T-helper 2 cell treated with Interferon-gamma antibody and Interleukin-4, amounts not matched to agents 5 μg/mL and 100 μg/mL, for 36 hours (primary cell): ENCODE results near the gene ZNF728.
"Not testable (repeated sequence)": the region's sequence is repeated elsewhere in the genome, so short reads cannot be mapped to it uniquely, and the experiment has no call there.

Experiments
- DNase-seq: peaks from one replicate; pipeline ENCODE4 v3.0.0; 2021; ENCODE audit warnings: low spot score
- H3K27ac Mint-ChIP-seq: one replicate; pipeline ENCODE4 v1.8.0; 2021; ENCODE audit warnings: mild to moderate bottlenecking, mixed read lengths
- H3K27me3 Mint-ChIP-seq: one replicate; pipeline ENCODE4 v1.8.0; 2021; ENCODE audit warnings: low read depth, mixed read lengths
- H3K36me3 Mint-ChIP-seq: one replicate; pipeline ENCODE4 v1.8.0; 2021; ENCODE audit warnings: low read depth, mixed read lengths
- H3K4me1 Mint-ChIP-seq: one replicate; pipeline ENCODE4 v1.8.0; 2021; ENCODE audit warnings: low read depth, mixed read lengths
- H3K4me3 Mint-ChIP-seq: one replicate; pipeline ENCODE4 v1.8.0; 2022; ENCODE audit warnings: mild to moderate bottlenecking, moderate library complexity, mixed read lengths
- H3K9me3 Mint-ChIP-seq: one replicate; pipeline ENCODE4 v1.8.0; 2021; ENCODE audit warnings: mixed read lengths

ZNF728 gene

DNA sequence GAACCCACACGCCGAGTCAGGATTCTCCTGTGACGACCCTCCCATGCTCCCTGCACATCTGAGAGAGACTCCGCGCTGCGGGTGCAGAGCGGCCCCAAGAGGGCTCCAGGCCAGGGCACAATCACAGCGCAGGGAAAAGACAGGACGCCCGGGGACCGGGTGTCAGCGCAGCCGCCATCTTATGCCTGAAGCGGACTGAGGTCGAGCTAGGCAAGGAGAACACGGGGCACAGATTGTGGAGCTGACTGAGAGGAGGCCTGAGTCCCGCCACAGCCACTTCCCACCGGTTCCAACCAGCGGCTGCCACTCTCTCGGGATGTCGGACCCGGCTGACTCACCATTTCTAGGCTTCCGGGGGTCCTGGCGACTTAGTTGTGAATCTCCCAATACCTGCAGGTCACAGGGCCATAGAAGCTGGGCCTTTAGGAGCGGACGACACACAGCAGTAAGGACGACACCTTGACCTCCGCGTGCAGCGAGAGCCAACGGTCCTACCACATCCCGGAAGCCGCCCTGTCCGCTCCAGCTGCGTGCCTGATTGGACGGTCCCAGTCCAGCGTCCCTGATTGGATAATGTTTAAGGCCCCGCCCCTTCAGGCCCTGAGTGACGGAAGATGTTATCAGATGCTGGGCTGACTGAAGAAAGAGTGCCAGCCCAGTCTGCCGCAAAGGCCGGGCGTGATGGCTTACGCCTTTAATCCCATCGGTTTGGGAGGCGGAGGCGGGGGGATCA lies at the start of gene ZNF728:
TSS of gene ZNF728 (minus strand) at position 487 of the 733 bp plus-strand sequence. CDS start at position 341, 146 bp downstream.
- no peak within 1 kb of the TSS for H3K4me3 Mint-ChIP-seq
- no peaks in the 10 kb centered on the region for H3K4me1 Mint-ChIP-seq
- peaks cover 47% of the 10 kb centered on the region for H3K9me3 Mint-ChIP-seq
- no peak for DNase-seq
- H3K36me3 Mint-ChIP-seq = no peaks in the 10 kb centered on the region
- no peak within 1 kb of the TSS for H3K27ac Mint-ChIP-seq
- no peaks in the 10 kb centered on the region for H3K27me3 Mint-ChIP-seq

DNA sequence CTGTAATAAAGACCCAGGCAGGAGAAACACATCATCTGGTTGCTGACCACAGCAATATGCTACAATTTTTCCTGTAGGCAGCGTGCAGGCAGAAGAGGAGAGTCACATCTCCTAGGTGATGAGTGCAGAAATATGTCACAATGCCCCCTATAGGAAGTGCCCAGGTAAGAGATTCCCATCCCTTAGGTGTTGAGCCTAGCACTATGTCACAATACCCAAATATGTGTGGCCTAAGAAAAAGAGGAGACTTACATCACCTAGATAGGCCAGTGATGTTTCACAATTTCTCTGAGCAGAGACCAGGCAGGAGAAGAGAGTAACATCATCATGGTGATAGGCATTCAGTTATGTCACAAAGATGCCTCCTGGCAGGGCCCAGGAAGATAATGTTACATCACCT lies 49.4 kb upstream of the ZNF728 start:
- H3K36me3 Mint-ChIP-seq = peaks cover 2% of the 10 kb centered on the region

DNA sequence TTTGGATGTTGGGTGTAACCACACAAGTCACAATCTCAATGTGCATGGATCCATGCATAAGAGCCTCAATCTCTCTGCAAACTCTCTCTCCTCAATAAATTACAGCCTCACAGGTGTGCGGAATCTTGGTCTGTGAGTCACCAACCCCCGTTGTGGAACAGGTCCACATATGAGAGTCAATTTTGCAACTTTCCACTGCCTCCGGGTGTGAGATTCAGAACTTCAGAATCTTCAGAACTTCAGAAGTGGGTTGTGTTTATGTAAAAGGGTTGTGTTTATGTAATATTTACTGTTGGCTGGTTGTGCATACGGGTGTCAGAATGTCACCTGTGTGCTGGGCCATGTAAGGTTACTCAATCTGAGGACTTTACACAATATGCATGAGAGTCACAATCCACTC lies 46.3 kb upstream of the ZNF728 start:
- H3K27me3 Mint-ChIP-seq = no peaks in the 10 kb centered on the region
- H3K4me1 Mint-ChIP-seq = no peaks in the 10 kb centered on the region
- H3K36me3 Mint-ChIP-seq = no peaks in the 10 kb centered on the region
- H3K27ac Mint-ChIP-seq = no peak overlapping the region
- H3K4me3 Mint-ChIP-seq = no peak overlapping the region
- DNase-seq = no peak
- H3K9me3 Mint-ChIP-seq = peaks cover 76% of the 10 kb centered on the region

More for the DNA sequence above, 49.4 kb upstream of the ZNF728 start:
- Mint-ChIP-seq H3K27me3 (no peaks in the 10 kb centered on the region), H3K4me1 (no peaks in the 10 kb centered on the region), H3K4me3 (no peak overlapping the region), H3K27ac (no peak overlapping the region), H3K9me3 (peaks cover 70% of the 10 kb centered on the region)
- no peak for DNase-seq

DNA sequence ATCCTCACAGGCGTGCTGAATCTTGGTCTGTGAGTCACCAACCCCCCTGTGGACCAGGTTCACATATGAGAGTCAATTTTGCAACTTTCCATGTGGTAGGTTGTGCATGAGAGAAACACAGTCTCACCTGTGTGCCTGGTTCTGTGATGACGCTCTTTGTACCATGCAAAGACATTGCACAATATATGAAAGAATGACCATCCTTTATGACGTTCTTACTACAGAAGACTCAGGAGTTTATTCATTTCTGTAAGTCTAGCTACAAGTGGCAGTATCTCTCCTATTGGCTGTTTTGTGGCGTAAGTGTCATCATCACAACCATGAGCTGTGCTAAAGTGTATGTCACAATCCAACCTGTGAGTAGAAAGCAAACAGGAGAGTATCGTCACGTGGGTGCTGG lies 43.8 kb upstream of the ZNF728 start:
- H3K4me1 Mint-ChIP-seq = no peaks in the 10 kb centered on the region
- no peak overlapping the region for H3K4me3 Mint-ChIP-seq
- no peak for DNase-seq
- H3K36me3 Mint-ChIP-seq = no peaks in the 10 kb centered on the region
- peaks cover 72% of the 10 kb centered on the region for H3K9me3 Mint-ChIP-seq
- no peak overlapping the region for H3K27ac Mint-ChIP-seq
- H3K27me3 Mint-ChIP-seq = no peaks in the 10 kb centered on the region

DNA sequence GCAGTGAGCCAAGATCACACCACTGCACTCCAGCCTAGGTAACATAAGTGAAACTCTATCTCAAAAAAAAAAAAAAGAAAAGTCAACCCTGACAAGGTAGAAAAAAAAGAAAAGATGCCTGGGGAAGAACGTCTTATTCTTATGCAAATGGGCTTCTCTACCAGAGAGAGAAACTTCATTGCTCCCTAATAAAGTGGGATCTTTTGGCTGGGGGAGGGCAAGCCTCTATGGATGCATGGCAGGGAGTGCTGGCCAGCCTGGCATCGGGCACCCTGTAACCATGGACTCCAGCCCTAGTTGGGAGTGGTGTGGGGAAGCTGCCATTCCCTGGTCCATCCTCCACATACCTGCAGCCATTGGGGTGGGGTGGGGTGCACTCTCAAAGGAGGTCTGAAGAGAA lies 30.7 kb upstream of the ZNF728 start:
- H3K4me1 Mint-ChIP-seq = no peaks in the 10 kb centered on the region
- peaks cover 2% of the 10 kb centered on the region for H3K36me3 Mint-ChIP-seq
- DNase-seq = no peak
- H3K9me3 Mint-ChIP-seq = peaks cover 35% of the 10 kb centered on the region
- H3K4me3 Mint-ChIP-seq = no peak overlapping the region
- H3K27ac Mint-ChIP-seq = no peak overlapping the region
- H3K27me3 Mint-ChIP-seq = no peaks in the 10 kb centered on the region

DNA sequence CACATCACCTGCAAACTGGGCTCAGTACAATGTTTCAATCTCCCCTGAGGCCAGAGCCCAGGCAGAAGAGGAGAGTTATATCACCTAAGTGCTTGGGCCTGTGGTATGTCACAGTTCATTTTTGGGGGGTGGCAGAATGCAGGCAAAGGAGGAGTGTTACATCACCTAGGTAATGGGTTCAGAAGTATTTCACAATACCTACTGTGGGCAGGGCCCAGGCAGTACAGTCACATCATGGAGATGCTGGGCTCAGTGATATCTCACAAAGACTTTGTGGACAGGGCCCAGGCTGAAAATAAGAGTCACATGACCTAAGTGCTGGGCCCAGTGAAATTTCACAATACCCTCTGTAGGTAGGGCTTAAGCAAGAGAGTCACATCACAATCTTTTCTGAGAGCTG lies 12.7 kb upstream of the ZNF728 start:
- Mint-ChIP-seq H3K9me3 (peaks cover 79% of the 10 kb centered on the region), H3K36me3 (no peaks in the 10 kb centered on the region), H3K4me1 (no peaks in the 10 kb centered on the region), H3K4me3 (no peak overlapping the region), H3K27me3 (no peaks in the 10 kb centered on the region), H3K27ac (no peak overlapping the region)
- DNase-seq = no peak

DNA sequence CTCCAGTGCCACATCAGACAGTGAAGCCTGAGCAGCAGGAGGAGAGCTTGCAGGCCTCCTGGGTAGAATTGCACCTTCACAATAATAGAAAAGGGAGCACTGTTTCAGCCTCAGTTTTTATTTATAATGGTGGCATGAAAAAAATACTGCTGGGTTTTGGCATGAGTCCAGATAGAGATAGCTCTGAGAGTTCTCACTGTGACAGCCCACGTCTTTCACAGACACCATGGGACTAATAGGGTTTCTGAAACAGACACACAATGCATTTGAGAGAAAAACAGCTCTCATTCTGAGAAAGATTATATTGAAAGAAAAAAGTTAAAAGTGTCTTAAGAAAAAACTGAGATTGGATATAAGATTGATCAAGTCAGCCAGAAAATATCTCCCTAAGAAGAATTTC lies 8.0 kb downstream of the ZNF728 start:
- not testable (repeated sequence) for H3K27ac Mint-ChIP-seq, H3K27me3 Mint-ChIP-seq, DNase-seq, H3K4me1 Mint-ChIP-seq, H3K36me3 Mint-ChIP-seq, H3K4me3 Mint-ChIP-seq
- H3K9me3 Mint-ChIP-seq = peaks cover 70% of the 10 kb centered on the region

DNA sequence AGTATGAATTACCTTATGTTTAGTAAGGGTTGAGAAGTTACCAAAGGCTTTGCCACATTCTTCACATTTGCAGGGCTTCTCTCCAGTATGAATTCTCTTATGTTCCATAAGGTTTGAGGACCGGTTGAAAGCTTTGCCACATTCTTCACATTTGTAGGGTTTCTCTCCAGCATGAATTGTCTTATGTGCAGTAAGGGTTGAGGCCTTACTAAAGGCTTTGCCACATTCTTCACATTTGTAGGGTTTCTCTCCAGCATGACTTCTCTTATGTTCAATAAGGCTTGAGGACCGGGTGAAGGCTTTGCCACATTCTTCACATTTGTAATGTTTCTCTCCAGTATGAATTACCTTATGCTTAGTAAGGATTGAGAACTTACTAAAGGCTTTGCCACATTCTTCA lies 26.7 kb downstream of the ZNF728 start:
- no peak for DNase-seq
- Mint-ChIP-seq H3K27me3 (no peaks in the 10 kb centered on the region), H3K36me3 (peaks cover 3% of the 10 kb centered on the region), H3K4me3 (no peak overlapping the region), H3K27ac (no peak overlapping the region), H3K4me1 (no peaks in the 10 kb centered on the region), H3K9me3 (peaks cover 59% of the 10 kb centered on the region)

DNA sequence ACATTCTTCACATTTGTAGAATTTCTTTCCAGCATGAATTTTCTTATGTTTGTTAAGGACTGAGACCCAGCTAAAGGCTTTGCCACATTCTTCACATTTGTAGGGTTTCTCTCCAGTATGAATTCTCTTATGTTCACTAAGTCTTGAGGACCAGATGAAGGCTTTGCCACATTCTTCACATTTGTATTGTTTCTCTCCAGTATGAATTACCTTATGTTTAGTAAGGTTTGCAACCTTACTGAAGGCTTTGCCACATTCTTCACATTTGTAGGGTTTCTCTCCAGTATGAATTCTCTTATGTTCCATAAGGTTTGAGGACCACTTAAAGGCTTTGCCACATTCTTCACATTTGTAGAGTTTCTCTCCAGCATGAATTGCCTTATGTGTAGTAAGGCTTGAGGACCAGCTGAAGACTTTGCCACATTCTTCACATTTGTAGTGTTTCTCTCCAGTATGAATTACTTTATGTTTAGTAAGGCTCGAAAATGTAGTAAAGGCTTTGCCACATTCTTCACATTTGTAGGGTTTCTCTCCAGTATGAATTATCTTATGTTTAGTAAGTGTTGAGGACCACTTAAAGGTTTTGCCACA lies 27.3 kb downstream of the ZNF728 start:
- not testable (repeated sequence) for H3K36me3 Mint-ChIP-seq, H3K4me1 Mint-ChIP-seq, H3K4me3 Mint-ChIP-seq, H3K27me3 Mint-ChIP-seq, H3K27ac Mint-ChIP-seq, DNase-seq
- peaks cover 53% of the 10 kb centered on the region for H3K9me3 Mint-ChIP-seq

DNA sequence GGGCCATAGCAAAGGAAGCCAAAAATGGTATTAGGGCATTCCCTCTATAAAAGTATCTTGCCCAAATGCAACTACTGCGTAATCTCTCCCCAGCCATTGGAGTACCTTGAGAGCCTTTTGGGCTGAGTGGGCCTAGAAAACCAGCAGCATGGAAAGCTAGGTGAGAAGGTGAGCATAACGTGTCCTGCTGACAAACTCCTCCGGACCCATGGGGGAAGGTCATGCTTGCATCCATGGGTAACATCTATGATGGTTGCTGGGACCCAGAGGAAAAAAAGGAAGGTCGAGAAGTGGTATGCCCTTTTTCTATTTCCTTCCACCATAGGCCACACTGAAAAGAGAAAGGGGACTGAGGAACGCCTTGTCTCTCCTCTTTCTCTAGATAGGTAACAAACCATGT lies 57.4 kb downstream of the ZNF728 start:
- DNase-seq = no peak
- Mint-ChIP-seq H3K9me3 (peaks cover 48% of the 10 kb centered on the region), H3K4me3 (no peak overlapping the region), H3K4me1 (no peaks in the 10 kb centered on the region), H3K27ac (no peak overlapping the region), H3K27me3 (no peaks in the 10 kb centered on the region), H3K36me3 (no peaks in the 10 kb centered on the region)

DNA sequence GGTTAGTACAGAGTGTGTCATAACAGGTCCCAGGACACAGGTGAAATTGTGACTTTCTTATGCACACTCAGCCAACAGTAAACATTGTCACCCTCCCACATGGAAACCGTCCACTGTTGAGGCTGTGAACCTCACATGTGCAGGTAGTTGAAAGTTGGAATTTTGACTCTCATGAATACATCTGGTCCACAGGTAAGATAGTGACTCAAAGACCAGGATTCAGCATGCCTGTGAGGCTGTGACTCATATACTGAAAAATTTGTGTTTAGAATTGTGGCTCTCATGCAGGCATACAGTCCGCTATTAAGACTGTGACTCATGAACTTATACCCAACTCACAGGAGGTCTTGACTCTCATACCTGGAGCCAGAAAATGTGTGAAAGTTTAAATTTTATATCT lies 67.8 kb downstream of the ZNF728 start:
- Mint-ChIP-seq H3K27me3 (no peaks in the 10 kb centered on the region), H3K27ac (no peak overlapping the region), H3K36me3 (no peaks in the 10 kb centered on the region), H3K4me1 (no peaks in the 10 kb centered on the region), H3K4me3 (no peak overlapping the region), H3K9me3 (peaks cover 58% of the 10 kb centered on the region)
- no peak for DNase-seq

DNA sequence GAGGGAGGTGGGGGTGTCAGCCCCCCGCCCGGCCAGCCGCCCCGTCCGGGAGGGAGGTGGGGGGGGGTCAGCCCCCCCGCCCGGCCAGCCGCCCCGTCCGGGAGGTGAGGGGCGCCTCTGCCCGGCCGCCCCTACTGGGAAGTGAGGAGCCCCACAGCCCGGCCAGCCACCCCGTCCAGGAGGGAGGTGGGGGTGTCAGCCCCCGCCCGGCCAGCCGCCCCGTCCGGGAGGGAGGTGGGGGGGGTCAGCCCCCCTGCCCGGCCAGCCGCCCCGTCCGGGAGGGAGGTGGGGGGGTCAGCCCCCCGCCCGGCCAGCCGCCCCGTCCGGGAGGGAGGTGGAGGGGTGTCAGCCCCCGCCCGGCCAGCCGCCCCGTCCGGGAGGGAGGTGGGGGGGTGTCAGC lies 75.4 kb downstream of the ZNF728 start:
- H3K27ac Mint-ChIP-seq, DNase-seq, H3K36me3 Mint-ChIP-seq, H3K4me1 Mint-ChIP-seq, H3K27me3 Mint-ChIP-seq, H3K4me3 Mint-ChIP-seq: not testable (repeated sequence)
- peaks cover 48% of the 10 kb centered on the region for H3K9me3 Mint-ChIP-seq

DNA sequence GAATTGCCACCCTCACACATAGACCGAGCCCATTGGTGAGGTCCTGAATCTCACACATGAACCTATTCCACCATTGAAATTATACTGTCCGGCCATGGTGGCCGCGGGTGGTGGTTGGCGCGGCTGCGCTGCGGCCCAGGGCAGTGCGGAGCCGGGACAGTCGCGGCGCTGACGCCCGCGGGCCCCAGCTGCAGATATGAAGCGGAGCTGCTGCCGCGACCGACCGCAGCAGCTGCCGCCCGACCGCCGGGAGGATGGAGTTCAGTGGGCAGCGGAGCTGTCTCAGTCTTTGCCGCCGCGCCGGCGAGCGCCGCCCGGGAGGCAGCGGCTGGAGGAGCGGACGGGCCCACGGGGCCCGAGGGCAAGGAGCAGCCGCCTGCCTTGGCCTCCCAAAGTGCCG lies 77.8 kb downstream of the ZNF728 start:
- not testable (repeated sequence) for H3K36me3 Mint-ChIP-seq, H3K4me3 Mint-ChIP-seq, DNase-seq, H3K27ac Mint-ChIP-seq, H3K4me1 Mint-ChIP-seq, H3K27me3 Mint-ChIP-seq
- peaks cover 56% of the 10 kb centered on the region for H3K9me3 Mint-ChIP-seq
